GM10248 (cell line): ENCODE data around the gene SUPT20HL2.

ENCODE experiments used
- CTCF ChIA-PET: fragments of 300-600 bp; sonication (Branson Sonifier 250); formaldehyde crosslinking; extraction: SDS; loops from one replicate; lab custom pipeline; 2021; ENCODE audit warnings: antibody characterized with exemption; lab: Yijun Ruan, JAX
- POLR2A ChIA-PET: fragments of 350-650 bp; sonication (Branson Sonifier 250); formaldehyde crosslinking; extraction: SDS; loops from one replicate; lab custom pipeline; 2020; ENCODE audit warnings: antibody characterized with exemption; lab: Yijun Ruan, JAX
- DNase-seq: peaks from one replicate; pipeline ENCODE4 v3.0.0; 2012; ENCODE audit errors: extremely low spot score
- CTCF ChIP-seq: IDR thresholded peaks from 2 replicates; pipeline ENCODE4 v1.5.1; 2012; ENCODE audit warnings: mild to moderate bottlenecking, low read depth; ENCODE audit errors: extremely low read depth, missing control alignments, control extremely low read depth

SUPT20HL2 gene

GRCh38 chrX:24292353-24292752 lies 21.5 kb downstream of the SUPT20HL2 start:
- POLR2A ChIA-PET = no interaction called here
- CTCF ChIA-PET = no interaction called here
- TF ChIP-seq CTCF = no peak
- no peak for DNase-seq

DNA sequence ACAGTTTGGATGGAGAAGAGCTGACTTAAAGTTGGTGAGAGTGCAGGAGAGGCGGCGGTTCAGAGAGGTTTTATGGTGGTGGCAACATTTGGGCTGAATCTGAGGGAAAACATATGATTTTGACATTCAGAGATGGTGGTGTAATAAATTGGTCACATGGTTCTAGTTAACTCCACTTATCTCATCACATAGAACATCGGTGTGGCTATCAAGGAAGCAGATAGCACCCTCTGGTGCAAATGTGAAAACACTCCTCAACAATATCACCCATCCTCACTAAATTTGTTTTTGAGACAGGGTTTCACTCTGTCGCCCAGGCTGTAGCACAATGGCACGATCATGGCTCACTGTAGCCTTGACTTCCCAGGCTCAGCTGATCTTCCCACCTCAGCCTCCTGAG lies 28.8 kb downstream of the SUPT20HL2 start:
- DNase-seq = no peak
- CTCF ChIA-PET = interaction anchor here (1.3 kb wide), 1 partner anchor 11 kb away, joined by 3 read pairs; no protein-coding TSS in a partner anchor
- no peak for TF ChIP-seq CTCF
- POLR2A ChIA-PET = no interaction called here

DNA sequence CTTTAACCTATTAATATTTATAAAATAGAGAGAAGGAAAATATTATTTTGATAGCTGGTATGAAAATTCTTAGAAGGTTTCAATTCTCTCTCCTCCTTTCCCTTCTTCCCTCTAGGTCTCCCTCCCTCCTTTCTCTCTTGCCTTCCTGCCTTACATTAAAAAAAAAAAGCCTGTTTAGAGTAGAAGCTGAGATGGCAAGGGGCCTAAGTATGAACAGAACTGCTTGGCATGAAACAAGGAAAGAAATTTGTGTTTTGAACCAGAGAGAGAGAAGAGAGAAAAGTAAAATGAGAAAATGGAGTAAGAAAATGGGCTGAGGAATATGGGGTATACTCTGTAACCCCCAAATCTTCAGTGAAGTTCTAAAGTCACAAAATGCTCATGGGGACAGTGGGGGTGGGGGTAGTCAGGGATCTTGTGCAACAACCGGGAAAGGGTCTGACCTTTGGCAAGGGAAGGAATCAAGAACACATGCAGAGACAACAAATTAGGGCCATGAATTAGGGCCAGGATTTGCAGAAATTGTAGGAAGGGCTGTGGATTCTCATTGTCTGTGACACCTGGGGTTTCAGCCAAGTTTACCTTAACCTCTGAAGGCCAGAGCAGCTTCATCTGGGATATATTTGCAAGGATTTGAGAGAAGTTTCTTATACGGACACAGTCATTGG lies 30.6 kb downstream of the SUPT20HL2 start:
- POLR2A ChIA-PET = no interaction called here
- no peak for TF ChIP-seq CTCF
- DNase-seq = no peak
- CTCF ChIA-PET = no interaction called here

- DNase-seq = no peak
- TF ChIP-seq CTCF = no peak
- POLR2A ChIA-PET = interaction anchor here (0.6 kb wide), 1 partner anchor 204 kb away, joined by 3 read pairs; no protein-coding TSS in a partner anchor
- CTCF ChIA-PET = interaction anchor here (1.0 to 1.4 kb wide), 2 partner anchors 12 to 113 kb away, joined by 3 to 4 read pairs; no protein-coding TSS in a partner anchor
Observed at GRCh38 chrX:24282381-24283126, 31.3 kb downstream of the SUPT20HL2 start.

GRCh38 chrX:24277405-24277804 lies 36.5 kb downstream of the SUPT20HL2 start:
- POLR2A ChIA-PET = no interaction called here
- TF ChIP-seq CTCF = no peak
- DNase-seq = no peak
- CTCF ChIA-PET = no interaction called here

DNA sequence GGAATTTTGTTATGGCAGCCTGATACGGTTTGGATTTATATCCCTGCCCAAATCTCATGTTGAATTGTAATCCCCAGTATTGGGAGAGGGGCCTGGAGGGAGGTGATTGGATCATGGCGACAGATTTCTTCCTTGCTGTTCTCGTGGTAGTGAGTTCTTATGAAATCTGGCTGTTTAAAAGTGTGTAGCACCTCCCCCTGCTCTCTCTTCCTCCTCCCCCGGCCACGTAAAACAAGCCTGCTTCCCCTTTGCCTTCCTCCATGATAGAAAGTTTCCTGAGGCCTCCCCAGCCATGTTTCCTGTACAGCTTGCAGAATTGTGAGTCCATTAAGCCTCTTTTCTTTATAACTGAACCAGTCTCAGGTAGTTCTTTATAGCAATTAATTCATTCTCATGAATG lies 37.9 kb downstream of the SUPT20HL2 start:
- no peak for DNase-seq
- ChIA-PET POLR2A (no interaction called here), CTCF (no interaction called here)
- no peak for TF ChIP-seq CTCF
